PC-9 (cell line): ENCODE measurements around the gene COL18A1.

ENCODE experiments used
- CTCF ChIP-seq: fragments of 200-600 bp; sonication (generic); conservative IDR thresholded peaks from 2 replicates; pipeline ENCODE4 v1.6.1; 2017; ENCODE audit warnings: mixed run types, antibody characterized with exemption, mild to moderate bottlenecking, moderate library complexity
- EZH2 ChIP-seq: fragments of 200-600 bp; sonication (generic); IDR thresholded peaks from 2 replicates; pipeline ENCODE4 v1.8.0; 2017; ENCODE audit warnings: antibody characterized with exemption, low read depth

- TF ChIP-seq CTCF: no peak
- no peak for TF ChIP-seq EZH2
Measured at GRCh38 chr21:45460611-45461368, 55.8 kb downstream of the COL18A1 start.
